MM.1S (cell line): ENCODE data around the gene NEK11.

Experiments used
- DNase-seq: peaks from one replicate; pipeline ENCODE4 v3.0.0-alpha.2; 2015
- H2AFZ ChIP-seq: fragments of 300-600 bp; sonication (generic); 2 replicates; pipeline ENCODE4 v1.6.0; 2016; ENCODE audit warnings: antibody characterized with exemption, low read length
- H3F3A ChIP-seq: fragments of 300-600 bp; sonication (generic); 2 replicates; pipeline ENCODE4 v1.6.1; 2016; ENCODE audit warnings: mild to moderate bottlenecking, antibody characterized with exemption, low read length, moderate library complexity, mixed read lengths; ENCODE audit not compliant: insufficient read depth
- H3K27ac ChIP-seq: fragments of 300-600 bp; sonication (generic); 2 replicates; pipeline ENCODE4 v1.5.1; 2016; ENCODE audit warnings: mild to moderate bottlenecking, low read length
- H3K27me3 ChIP-seq: fragments of 300-600 bp; sonication (generic); replicated peaks from 2 replicates; pipeline ENCODE4 v1.6.0; 2016; ENCODE audit warnings: low read length; ENCODE audit not compliant: insufficient read depth
- H3K36me3 ChIP-seq: fragments of 300-600 bp; sonication (generic); replicated peaks from 2 replicates; pipeline ENCODE4 v1.6.1; 2016; ENCODE audit warnings: mild to moderate bottlenecking, low read length, mixed read lengths; ENCODE audit not compliant: insufficient read depth
- H3K4me1 ChIP-seq: fragments of 300-600 bp; sonication (generic); 2 replicates; pipeline ENCODE4 v1.6.1; 2016; ENCODE audit warnings: low read length, mixed read lengths
- H3K4me2 ChIP-seq: fragments of 300-600 bp; sonication (generic); 2 replicates; pipeline ENCODE4 v1.6.0; 2016; ENCODE audit warnings: low read depth, low read length
- H3K4me3 ChIP-seq: fragments of 300-600 bp; sonication (generic); 2 replicates; pipeline ENCODE4 v1.5.1; 2016; ENCODE audit warnings: low read length, mixed read lengths
- H3K79me2 ChIP-seq: fragments of 300-600 bp; sonication (generic); 2 replicates; pipeline ENCODE4 v1.6.1; 2016; ENCODE audit warnings: mixed run types, low read length, mixed read lengths
- H3K9ac ChIP-seq: fragments of 300-600 bp; sonication (generic); 2 replicates; pipeline ENCODE4 v1.6.1; 2016; ENCODE audit warnings: low read length, mixed read lengths
- H3K9me2 ChIP-seq: fragments of 300-600 bp; sonication (generic); replicated peaks from 2 replicates; pipeline ENCODE4 v1.6.1; 2016; ENCODE audit warnings: mild to moderate bottlenecking, low read length, mixed read lengths; ENCODE audit not compliant: insufficient read depth
- H3K9me3 ChIP-seq: fragments of 300-600 bp; sonication (generic); replicated peaks from 2 replicates; pipeline ENCODE4 v1.6.1; 2016; ENCODE audit warnings: mild to moderate bottlenecking, low read length, mixed read lengths; ENCODE audit not compliant: insufficient read depth
- H4K20me1 ChIP-seq: fragments of 300-600 bp; sonication (generic); 2 replicates; pipeline ENCODE4 v1.6.1; 2016; ENCODE audit warnings: mild to moderate bottlenecking, low read length, moderate library complexity, mixed read lengths; ENCODE audit not compliant: insufficient read depth
- CTCF ChIP-seq: fragments of 300-600 bp; sonication (generic); IDR thresholded peaks from 2 replicates; pipeline ENCODE4 v1.5.1; 2016; ENCODE audit warnings: antibody characterized with exemption, low read length, mixed read lengths
- EZH2 ChIP-seq: fragments of 300-600 bp; sonication (generic); optimal IDR thresholded peaks from 2 replicates; pipeline ENCODE3; 2017; ENCODE audit warnings: low read depth, mild to moderate bottlenecking, antibody characterized with exemption, low read length, mixed read lengths
- EZH2phosphoT487 ChIP-seq: fragments of 300-600 bp; sonication (generic); IDR thresholded peaks from 2 replicates; pipeline ENCODE4 v1.6.1; 2018; ENCODE audit warnings: antibody characterized with exemption, low read length

The NEK11 gene

DNA sequence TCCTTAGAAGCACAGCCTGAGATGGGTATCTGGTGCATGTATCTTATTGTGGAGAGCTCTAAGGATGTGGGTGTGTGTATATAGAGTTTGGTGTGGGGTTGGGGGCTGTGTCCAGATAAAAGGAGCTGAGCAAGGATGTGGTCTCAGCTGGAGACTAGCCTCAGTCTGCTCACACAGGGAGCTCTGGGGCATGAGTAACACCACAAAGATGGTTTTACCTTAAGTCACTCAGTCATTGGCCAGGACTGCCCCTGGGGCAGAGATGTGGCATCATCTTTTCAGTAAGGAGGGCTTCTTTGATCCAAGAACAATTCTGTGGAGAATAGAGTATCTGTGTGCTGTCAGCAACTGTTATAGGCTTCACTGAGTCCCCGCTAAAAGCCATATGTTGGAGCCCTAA is 191.5 kb downstream of the NEK11 start:
- H3K4me3 ChIP-seq = no peak overlapping the region
- H3K27me3 ChIP-seq = no peaks in the 10 kb centered on the region
- no peaks in the 10 kb centered on the region for H3F3A ChIP-seq
- H3K9me3 ChIP-seq = no peaks in the 10 kb centered on the region
- H4K20me1 ChIP-seq = no peaks in the 10 kb centered on the region
- H3K9ac ChIP-seq = no peak overlapping the region
- no peak overlapping the region for H2AFZ ChIP-seq
- no peaks in the 10 kb centered on the region for H3K4me1 ChIP-seq
- H3K36me3 ChIP-seq = no peaks in the 10 kb centered on the region
- H3K27ac ChIP-seq = no peak overlapping the region
- TF ChIP-seq EZH2 (no peak), CTCF (no peak), EZH2phosphoT487 (no peak)
- no peak for DNase-seq
- no peaks in the 10 kb centered on the region for H3K9me2 ChIP-seq
- H3K79me2 ChIP-seq = no peaks in the 10 kb centered on the region
- no peak overlapping the region for H3K4me2 ChIP-seq

- H3K4me3 ChIP-seq = no peak overlapping the region
- H4K20me1 ChIP-seq = no peaks in the 10 kb centered on the region
- no peaks in the 10 kb centered on the region for H3K79me2 ChIP-seq
- H3K36me3 ChIP-seq = no peaks in the 10 kb centered on the region
- no peaks in the 10 kb centered on the region for H3K9me2 ChIP-seq
- no peak overlapping the region for H3K9ac ChIP-seq
- H3K27me3 ChIP-seq = no peaks in the 10 kb centered on the region
- no peaks in the 10 kb centered on the region for H3F3A ChIP-seq
- no peak overlapping the region for H2AFZ ChIP-seq
- H3K4me1 ChIP-seq = no peaks in the 10 kb centered on the region
- no peak overlapping the region for H3K27ac ChIP-seq
- H3K9me3 ChIP-seq = no peaks in the 10 kb centered on the region
- no peak overlapping the region for H3K4me2 ChIP-seq
- no peak for DNase-seq
- TF ChIP-seq CTCF = no peak
- no peak for TF ChIP-seq EZH2phosphoT487
- TF ChIP-seq EZH2 = no peak
Measured at GRCh38 chr3:131221731-131222130, 195.1 kb downstream of the NEK11 start.

- no peak overlapping the region for H3K9ac ChIP-seq
- H3K4me1 ChIP-seq = no peaks in the 10 kb centered on the region
- TF ChIP-seq EZH2 = no peak
- TF ChIP-seq CTCF = no peak
- no peak for TF ChIP-seq EZH2phosphoT487
- H3K4me3 ChIP-seq = no peak overlapping the region
- H3K27me3 ChIP-seq = no peaks in the 10 kb centered on the region
- no peaks in the 10 kb centered on the region for H3K9me3 ChIP-seq
- no peak overlapping the region for H3K4me2 ChIP-seq
- H3K9me2 ChIP-seq = no peaks in the 10 kb centered on the region
- H3K27ac ChIP-seq = no peak overlapping the region
- H3K79me2 ChIP-seq = no peaks in the 10 kb centered on the region
- H2AFZ ChIP-seq = no peak overlapping the region
- no peaks in the 10 kb centered on the region for H4K20me1 ChIP-seq
- no peaks in the 10 kb centered on the region for H3F3A ChIP-seq
- no peak for DNase-seq
- H3K36me3 ChIP-seq = no peaks in the 10 kb centered on the region
Measured at GRCh38 chr3:131222599-131222998, 195.9 kb downstream of the NEK11 start.
